A673 (cell line): ENCODE results near the gene CYP26C1.

Experiments used
- EZH2 ChIP-seq: fragments of 200-600 bp; sonication (generic); IDR thresholded peaks from 2 replicates; pipeline ENCODE4 v1.6.1; 2017; ENCODE audit warnings: borderline replicate concordance, low read depth, mild to moderate bottlenecking, mixed read lengths, antibody characterized with exemption, low read length; ENCODE audit not compliant: poor library complexity, severe bottlenecking
- TF ChIP-seq, protein P1 (sequence below): fragments of 300-800, 200-600 bp; sonication (generic); conservative IDR thresholded peaks from 2 replicates; pipeline ENCODE4 v1.5.1; 2017; ENCODE audit warnings: low read depth, mild to moderate bottlenecking, antibody characterized with exemption, low read length, moderate library complexity, mixed read lengths

DNA sequence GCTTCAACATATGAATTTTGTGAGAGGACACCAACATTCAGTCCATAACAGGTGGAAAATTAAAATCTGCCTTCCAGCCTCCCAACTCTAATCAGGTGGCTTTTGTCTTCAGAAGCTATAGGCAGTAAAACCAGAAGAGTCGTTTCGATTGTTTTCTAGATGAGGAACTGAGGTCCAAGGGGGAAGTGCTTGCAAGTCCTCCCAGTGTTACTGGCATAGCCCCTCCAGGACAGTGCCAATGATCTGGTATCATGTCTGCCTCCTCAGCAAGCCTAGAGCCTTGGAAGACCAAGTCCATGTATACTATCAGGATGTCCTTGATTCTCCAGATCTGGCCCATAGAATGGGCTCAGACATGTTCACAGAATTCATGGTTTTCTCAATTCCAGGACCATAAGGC is 30.0 kb downstream of the CYP26C1 start:
- TF ChIP-seq, protein P1, sequence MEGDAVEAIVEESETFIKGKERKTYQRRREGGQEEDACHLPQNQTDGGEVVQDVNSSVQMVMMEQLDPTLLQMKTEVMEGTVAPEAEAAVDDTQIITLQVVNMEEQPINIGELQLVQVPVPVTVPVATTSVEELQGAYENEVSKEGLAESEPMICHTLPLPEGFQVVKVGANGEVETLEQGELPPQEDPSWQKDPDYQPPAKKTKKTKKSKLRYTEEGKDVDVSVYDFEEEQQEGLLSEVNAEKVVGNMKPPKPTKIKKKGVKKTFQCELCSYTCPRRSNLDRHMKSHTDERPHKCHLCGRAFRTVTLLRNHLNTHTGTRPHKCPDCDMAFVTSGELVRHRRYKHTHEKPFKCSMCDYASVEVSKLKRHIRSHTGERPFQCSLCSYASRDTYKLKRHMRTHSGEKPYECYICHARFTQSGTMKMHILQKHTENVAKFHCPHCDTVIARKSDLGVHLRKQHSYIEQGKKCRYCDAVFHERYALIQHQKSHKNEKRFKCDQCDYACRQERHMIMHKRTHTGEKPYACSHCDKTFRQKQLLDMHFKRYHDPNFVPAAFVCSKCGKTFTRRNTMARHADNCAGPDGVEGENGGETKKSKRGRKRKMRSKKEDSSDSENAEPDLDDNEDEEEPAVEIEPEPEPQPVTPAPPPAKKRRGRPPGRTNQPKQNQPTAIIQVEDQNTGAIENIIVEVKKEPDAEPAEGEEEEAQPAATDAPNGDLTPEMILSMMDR: no peak
- TF ChIP-seq EZH2: no peak
